ENCODE data around the gene NRDC.
"Not testable (repeated sequence)": the region's sequence is repeated elsewhere in the genome, so short reads cannot be mapped to it uniquely, and the experiment has no call there.

NRDC gene

DNA sequence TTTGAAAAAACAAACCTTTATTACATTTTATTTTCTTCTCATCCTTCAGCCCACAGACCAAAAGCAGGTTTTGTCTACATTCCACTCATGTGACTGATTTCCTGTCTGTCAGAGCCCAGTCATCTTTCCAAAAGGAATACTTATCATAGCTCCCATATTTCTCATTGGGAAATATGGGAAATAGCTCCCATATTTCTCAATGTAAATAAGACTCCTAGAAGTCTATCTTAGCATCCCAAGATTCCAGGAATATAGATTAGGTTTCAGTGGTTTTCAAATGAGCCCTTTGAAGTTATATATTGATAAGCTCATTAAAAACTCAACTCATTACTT is 19.1 kb upstream of the NRDC start:
- DNase-seq (ENCODE audit: low spot score): peak; percentile 76

DNA sequence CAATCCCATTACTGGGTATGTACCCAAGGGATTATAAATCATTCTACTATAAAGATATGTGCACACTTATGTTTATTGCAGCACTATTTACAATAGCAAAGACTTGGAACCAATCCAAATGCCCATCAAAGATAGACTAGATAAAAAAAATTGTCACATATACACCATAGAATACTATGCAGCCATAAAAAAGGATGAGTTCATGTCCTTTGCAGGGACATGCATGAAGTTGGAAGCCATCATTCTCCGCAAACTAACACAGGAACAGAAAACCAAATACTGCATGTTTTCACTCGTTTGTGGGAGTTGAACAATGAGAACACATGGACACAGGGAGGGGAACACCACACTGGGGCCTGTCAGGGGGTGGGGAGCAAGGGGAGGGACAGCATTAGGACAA is 16.2 kb upstream of the NRDC start:
- DNase-seq (ENCODE audit: low spot score): not testable (repeated sequence)

DNA sequence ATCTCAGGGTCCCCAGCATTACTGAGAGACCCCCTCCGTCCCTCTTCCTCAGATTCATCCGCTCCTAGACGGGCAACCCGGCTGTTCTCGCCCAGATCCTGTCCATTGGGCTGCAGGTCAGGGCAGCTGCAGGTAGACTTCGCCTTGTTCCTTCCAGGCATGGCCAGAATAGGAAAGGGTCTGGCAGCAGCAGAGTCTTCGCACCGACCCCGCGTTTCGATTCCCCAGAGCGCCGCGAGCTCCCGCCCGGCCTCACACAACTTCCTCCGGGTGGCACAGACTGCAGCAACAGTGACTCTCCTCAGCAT is 265 bp downstream of the NRDC start:
- no peak for DNase-seq (ENCODE audit: low spot score)

DNA sequence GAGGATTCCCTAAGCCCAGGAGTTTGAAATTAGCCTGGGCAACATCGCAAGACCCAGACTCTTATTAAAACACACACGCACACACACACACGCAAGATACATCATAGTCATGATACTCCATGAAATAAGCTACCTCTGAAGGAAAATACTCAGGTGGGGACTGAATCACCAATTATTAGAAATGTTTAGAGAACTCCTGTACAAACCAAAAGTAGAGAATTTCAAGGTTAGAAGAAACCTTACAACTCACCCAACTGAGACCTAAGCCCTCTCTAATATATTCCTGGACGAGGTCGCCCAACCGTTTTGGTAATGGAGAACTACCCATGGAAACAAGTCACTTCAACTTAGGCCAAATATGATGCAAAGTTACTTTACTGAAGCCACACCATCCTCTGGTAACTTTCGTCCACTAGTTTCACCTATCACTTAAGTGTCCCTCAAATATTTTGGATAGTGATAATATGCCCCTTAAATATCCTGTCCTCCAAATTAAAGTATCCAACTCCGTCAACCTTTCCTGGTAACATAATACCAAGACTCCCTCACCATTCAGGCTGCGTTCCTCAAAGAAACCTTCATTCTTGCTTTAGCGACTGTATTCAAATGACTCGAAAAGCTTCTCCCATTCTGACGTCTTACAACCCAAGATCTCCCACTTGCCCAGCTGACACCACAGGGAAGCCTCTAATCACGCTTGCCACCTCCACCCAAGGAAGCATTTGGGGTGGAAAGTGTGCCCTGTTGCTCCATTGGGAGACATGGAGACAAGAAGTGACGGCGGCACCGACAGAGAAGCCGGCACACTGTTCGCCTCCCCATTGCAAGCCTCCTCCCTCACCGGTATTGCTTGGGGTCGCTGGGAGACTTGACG is 856 bp downstream of the NRDC start:
- peak; percentile 22 for DNase-seq (ENCODE audit: low spot score)

DNA sequence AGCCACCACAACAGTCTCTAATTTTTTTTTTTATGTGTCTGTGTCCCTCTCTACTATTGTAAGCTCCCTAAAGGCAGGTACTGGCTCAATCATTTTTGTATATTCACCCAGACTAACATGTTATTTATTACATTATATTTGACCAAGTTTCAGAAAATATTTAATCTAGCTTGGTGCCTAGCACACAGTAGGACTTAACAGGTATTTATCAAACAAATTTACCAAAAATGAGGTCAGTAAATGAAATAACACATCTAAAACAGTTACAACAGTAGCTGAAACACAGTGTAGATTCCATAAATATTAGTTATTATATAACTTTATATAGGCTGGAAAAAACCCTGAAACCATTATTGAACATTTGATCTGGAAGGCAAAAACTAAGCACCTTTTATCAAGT is 2.7 kb downstream of the NRDC start:
- DNase-seq (ENCODE audit: low spot score): no peak

DNA sequence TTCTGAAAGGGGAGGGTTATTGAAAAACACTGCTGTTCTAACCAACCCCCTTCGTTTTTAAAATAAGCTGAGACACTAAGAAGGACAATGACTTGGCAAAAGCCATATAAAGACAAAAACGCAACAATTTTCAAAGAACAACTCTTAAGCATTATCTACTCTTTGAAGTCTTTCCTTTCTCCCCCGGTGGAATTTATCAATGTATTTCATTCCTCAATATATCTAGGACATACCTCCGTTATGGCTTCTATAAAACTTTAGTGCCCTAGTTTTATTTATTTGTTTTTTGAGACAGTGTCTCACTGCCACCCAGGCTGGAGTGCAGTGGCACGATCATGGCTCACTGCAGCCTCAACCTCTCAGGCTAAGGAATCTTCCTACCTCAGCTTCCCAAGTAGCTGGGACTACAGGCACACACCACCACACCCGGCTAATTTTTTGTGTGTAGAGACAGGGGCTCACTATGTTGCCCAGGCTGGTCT is 3.2 kb downstream of the NRDC start:
- DNase-seq (ENCODE audit: low spot score): no peak

DNA sequence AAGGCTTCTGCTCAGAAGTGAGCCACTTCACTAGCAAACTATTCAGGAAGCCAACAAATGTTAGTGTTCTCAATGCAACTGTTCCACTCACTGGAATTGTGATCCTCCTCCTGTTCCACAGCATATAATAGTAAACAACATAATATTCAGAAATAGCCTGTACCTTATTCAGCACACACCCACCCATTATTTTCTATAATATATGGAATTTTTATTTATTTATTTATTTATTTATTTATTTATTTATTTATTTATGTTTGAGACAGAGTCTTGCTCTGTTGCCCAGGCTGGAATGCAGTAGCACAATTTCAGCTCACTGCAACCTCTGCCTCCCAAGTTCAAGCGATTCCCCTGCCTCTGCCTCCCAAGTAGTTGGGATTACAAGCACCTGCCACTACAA is 5.3 kb downstream of the NRDC start:
- DNase-seq (ENCODE audit: low spot score): not testable (repeated sequence)

DNA sequence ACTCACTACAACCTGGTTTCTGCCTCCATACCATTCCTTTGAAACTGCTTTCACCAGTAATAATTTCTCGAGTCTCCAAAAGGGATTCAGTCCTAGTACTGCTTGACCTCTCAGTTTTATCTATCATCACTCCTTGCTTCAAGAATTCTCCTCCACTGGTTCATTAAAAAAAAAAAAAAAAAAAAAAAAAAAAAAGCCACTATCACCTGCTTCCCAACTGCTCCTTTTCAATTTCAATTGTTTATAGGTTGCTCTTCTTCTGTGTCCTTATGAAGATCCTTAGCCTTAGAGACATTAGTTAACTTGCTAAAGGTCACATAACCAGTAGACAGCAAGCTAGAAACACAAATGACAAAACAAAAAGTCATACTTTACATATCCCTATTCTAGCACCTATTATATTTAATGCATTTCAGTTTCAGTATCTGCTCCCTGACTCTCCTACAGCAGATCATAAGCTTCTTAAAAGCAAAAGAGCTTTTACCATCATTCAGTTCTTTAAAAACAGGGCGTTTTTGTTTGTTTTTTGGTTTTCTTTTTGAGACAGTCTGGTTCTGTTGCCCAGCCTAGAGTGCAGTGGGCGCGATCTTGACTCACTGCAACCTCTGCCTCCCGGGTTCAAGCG is 7.1 kb downstream of the NRDC start:
- no peak for DNase-seq (ENCODE audit: low spot score)

DNA sequence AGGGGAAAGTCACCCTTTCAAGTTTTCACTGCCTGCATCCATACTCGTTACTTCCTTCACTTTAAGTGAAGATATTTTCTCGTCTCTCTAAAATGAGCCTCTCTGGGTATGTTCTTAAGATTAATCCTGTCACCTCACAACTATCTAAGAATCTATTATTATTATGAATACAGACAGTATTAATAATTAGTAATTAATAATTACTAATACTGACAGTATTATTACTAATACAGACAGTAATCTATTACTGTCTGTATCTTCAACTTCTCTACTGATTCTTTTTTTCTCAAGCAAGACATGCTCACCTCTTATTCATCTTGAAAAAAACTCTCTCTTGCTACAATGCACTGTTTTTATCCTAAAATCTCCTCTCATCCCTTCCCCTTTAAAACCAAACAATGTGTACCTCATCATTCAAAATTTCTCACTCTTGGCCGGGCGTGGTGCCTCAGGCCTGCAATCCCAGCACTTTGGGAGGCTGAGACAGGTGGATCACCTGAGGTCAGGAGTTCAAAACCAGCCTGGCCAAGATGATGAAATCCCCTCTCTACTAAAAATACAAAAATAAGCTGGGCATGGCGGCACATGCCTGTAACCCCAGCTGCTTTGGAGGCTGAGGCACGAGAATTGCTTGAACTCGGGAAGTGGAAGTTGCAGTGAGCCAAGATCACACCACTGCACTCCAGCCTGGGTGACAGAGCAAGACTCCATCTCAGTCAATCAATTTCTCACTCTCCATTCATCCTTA is 7.8 kb downstream of the NRDC start:
- no peak for DNase-seq (ENCODE audit: low spot score)

DNA sequence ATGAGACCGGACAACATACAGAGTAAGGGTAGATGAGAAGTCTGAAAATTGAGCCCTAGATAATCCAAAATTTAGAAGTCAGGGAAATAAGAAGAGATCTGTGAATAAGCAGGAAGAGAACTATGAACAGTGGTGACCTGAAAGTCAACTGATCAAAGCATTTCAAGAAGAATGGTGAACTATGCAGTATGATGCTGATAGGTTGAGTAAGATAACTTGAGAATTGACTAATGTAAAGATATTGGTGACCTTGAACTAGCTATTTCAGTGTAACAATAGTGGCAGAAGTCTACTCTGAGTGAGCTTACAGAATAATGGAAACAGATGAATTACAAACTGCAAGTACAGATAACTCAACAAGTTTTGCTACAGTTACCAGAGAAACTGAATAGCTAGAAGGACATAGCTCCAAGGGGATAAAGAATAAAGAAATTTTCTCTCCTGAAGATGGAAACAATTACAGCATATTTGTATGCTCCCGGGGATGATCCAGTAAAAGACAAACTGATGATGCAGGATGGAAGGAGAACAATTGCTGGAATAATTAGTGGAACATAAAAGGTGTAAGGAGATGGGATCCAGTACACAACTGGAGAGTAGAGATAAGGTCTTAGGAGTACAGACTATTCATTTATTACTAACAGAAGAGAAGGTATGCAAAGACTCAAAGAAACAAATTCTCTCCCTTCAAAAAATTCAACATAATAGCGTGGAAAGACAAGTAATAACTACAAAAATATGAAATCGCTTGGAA is 10.9 kb downstream of the NRDC start:
- no peak for DNase-seq (ENCODE audit: low spot score)

DNA sequence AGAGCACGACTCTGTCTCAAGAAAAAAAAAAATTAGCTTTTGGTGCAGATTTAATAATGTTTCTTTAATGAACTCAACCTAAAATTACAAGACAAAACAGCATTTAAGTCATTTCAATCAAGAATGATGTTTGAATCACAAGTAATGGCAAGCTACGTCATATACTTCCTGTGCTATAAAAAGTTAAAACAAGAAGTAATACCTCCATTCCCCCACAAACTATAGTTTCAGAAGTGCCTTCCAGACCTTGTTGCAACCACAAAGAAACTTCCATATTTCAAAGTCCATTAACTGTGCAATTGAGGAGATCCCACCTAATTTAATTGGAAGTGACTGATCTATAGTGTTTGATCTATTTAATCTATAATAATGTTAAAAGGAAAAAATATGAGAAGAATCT is 15.1 kb downstream of the NRDC start:
- no peak for DNase-seq (ENCODE audit: low spot score)

DNA sequence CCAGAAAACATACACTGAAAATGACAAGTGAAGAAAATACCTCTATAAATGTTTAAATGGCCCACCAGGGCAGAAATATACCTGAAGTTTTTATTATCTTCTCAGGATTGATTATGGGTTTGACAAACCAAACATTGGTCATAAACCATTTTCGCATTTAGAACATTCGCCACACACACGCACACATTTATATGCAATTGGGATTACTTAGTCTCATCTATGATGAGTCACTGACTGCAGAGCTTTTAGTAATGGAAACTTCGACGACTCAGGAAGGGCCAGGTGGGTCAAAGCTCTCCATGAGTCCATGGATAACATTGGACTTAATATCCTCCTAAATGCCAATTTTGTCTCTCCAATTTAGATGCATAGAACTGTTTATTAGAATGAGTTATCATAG is 16.9 kb downstream of the NRDC start:
- no peak for DNase-seq (ENCODE audit: low spot score)

DNA sequence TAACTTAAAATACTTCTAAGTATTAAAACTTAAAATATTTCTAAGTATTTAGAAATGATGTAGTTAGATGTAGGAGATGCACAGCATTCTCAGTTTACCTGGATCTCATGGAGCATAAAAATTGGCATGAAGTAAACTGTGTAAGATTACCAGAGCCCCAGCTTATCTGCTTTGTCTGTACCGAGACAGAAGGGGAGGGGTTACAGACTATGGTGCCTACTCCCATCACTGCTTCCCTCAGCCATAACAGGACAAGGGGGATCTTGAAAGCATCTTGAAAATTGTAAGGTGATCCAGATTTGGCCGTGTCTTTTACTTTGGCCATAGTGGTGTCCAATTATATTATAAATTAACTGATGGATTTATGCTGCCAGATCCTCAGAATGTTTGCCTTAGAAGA is 18.8 kb downstream of the NRDC start:
- DNase-seq (ENCODE audit: low spot score): no peak

DNA sequence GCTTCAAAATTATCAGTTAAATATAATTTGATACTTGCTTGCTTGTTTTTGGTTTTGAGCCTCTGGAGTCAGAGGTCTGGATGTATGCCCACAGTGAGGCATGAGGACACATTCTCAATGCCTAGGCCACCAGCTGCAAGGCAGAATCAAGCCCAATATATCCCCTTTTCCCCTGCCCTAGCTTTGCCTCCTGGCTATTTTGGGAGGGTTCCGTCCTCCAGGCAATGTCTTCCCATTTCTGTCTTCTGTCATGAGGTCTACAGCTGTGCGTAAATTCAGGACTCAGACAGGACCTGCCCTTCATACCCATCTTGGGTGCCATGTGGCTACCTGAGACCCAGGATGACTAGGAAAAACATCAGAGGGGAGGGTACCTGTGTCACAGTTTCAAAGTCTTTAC is 19.2 kb downstream of the NRDC start:
- no peak for DNase-seq (ENCODE audit: low spot score)

DNA sequence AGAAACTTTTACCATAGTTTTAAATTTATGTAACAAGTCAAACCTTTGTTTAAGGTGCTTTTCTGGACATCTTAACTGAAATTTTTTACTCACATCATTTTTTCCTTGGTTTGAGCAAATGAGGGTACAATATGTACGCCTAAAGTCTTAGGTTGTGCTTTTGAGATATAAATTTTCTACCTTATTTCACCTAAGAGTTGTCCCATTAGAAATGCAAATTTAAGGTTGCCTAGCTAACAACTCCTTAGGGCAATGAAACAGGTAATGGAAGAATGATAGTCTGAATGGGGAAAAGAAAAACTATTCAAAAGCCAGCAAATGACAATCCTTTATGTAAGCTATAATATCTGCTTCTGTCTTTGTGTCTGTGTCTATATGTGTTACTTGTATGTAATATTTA is 19.6 kb downstream of the NRDC start:
- no peak for DNase-seq (ENCODE audit: low spot score)

DNA sequence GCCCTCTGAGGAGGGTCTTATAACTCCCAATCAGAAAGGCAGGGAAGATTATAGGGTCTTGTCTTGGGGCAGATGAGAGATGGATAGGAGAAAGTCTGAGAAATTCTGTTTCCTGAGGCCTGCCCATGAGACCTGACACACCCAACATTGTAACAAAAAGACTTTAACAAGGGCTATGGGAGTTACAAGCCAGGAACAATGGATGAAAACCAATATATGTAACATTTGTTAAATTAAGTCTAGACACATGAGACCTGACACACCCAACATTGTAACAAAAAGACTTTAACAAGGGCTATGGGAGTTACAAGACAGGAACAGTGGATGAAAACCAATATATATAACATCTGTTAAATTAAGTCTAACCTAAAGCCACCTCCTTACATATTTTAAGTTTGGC is 21.8 kb downstream of the NRDC start:
- no peak for DNase-seq (ENCODE audit: low spot score)

DNA sequence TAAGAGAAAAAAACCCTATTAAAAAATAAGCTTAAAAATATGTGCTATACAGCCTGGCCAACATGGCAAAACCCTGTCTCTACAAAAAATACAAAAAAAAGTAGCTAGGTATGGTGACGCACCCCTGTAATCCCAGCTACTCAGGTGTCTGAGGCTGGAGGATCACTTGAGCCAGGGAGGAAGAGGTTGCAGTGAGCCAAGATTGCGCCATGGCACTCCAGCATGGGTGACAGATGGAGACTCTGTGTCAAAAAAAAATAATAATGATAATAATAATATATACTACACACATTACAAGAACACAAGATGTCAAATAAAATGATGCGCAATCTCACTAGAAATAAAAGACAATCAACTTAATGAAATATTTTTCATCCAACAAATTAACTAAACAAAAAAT is 22.9 kb downstream of the NRDC start:
- DNase-seq (ENCODE audit: low spot score): no peak

DNA sequence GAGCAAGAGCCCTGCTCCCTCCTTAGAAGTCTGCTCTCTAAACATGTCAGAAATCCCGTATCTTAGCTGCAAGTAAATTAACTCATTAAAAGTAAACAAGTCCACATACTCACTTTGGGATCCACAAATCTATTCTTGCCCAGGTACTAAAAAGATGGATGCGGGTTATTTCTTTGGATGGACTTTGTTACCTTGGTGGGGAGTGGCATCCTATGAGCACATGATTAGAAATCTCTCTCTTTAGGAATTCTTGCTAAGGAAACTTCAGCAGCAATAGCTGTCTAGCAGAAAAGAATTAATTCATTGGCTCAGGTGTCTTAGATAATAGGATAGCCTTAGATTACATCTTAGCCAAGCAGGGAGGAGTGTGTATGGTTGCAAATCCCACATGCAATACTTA is 25.2 kb downstream of the NRDC start:
- no peak for DNase-seq (ENCODE audit: low spot score)

DNA sequence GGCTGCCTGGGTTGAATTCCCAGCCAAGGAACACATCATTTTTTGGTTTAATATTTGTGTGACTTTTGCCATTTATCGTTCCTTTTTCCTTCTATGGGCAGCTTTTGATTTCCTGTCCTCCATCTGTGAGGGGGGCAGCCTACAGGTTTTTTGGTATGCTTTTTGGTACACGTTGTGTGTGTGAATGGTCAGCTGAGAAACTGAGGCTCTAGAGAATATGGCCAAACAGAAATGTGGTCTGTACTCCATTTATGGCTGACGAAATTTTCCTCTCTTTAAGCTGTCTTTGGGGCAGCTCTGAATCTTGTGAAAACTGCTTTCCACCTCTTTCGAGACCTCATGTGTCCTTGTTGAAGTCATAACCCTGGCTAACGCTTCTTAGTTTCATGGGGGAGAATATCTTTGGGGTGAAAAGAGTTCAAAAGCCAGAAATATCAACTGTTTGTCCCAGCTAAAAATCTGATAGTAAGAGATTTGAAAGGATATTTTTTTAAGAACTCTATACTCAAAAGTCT is 26.6 kb downstream of the NRDC start:
- DNase-seq (ENCODE audit: low spot score): no peak

DNA sequence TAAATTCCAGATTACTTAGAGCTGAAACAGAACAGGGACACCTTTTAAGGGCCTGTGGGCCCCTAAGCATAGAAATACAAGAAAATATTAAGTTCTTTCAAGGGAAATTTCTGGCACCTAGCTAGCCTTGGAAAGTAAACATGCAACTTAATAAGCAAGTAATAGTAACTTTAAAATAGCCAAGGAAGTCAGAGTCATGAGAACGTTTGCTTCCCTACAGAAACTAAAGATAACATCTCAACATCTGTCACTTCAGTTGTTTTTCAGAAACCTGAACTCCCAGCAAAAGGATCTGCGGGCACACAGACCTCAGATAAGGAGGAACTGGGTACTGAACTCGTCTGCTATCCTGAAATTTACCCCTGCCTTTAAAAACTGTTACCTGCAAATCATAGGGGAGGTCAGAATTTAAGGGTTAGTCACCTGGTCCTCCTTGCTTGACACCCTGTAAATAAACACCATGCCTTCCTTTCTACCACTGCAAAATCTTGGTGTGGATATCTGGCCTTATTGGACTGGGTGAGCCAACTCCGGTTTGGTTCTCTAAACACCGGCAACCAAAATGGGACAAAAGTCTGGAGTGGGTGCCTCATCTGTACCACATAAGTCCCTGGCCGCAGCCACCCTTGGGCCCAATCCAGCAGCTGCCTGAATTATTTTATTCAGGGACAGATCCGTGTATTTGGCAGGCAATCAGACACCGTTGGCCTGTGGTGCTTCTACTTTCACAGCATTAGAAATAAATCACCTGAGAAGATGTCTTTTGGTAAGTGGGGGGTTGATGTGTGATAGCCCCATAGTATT is 27.9 kb downstream of the NRDC start:
- DNase-seq (ENCODE audit: low spot score): no peak

DNA sequence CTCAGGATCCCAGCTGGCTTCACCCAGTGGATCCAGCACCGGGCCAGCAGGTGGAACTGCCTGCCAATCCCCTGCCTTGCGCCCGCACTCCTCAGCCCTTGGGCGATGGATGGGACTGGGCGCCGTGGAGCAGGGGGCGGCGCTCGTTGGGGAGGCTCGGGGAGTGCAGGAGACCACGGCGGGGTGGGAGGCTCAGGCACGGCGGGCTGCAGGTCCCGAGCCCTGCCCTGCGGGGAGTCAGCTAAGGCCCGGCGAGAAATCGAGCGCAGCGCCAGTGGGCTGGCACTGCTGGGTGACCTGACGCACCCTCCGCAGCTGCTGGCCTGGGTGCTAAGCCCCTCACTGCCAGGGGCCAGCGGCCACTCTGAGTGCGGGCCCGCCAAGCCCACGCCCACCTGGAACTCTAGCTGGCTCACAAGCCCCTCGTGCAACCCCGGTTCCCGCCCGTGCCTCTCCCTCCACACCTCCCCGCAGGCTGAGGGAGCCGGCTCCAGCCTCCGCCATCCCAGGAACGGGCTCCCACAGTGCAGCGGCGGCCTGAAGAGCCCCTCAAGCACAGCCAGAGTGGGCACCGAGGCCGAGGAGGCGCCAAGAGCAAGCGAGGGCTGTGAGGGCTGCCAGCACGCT is 31.1 kb downstream of the NRDC start:
- no peak for DNase-seq (ENCODE audit: low spot score)

Measured in AG08395 (cell line).